Middle frontal gyrus (tissue), 1 donor: ENCODE data around the gene PDXK.

Experiments
- DNase-seq: peaks from one replicate; pipeline ENCODE4 v3.0.0-alpha.2; 2015; ENCODE audit warnings: low spot score; ENCODE audit errors: extremely low spot score

Gene PDXK

DNA sequence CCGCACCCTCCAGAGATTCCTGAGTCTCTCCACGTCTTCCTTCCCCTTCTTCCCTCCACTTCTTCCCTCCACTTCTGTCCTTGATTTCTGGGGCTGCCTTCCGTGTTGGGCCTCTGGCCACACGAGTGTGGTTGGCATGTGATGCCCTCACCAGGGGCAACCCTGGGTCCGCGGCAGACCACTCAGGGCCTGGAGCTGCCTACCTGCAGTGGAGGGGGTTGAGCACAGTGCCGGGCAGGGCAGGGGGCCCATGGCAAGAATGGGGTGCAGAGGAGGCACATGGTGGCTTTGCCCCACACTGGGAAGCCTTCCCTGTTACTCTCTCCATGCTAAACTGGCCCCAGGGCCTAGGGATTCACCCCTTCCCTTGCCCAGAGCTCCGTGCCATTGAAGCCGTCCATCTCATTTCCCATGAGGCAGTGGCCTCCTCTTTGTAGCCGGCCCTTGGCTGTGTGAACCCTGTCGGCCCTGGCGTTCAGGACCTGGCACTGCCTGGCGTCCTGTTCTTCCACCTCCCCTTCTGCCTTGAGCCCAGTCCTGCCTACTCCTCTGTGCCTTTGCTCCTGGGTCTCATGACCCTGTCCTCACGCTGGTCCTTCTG is 83.9 kb downstream of the PDXK start:
- DNase-seq: no peak

DNA sequence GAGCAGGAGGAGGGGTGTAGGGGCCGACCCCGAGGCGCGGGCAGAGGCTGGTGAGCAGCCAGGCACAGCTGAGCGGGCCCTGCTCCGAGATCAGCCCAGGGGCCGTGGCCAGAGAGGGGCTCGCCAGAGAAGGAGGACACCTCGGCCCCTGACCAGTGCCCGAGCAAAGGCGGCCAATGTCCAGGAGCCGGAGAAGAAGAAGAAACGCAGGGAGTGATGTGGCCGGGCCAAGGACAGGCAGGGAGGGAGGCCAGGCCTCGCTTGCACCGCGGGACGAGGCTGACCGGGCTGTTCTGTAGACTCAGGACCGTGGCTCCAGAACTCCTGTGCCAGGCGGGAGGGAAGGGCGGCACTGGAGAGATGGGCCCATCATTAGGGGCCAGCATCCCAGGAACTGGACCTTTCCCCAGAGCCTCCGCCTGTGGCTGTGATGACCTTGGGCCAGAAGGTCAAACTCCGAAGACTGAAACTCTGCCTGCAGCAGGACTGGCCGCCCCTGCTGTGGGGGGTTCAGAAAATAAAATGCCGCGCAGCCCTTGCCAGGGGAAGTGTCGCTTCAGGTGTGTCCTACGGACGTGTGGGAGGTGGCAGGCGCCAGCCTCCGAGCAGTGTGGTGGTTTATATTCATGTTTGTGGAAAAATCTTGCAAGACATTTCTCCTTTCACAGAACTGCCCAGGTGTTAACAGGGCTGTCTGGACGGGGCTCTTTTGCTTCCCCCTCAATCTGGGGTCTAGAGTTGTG is 84.8 kb downstream of the PDXK start:
- DNase-seq: no peak

DNA sequence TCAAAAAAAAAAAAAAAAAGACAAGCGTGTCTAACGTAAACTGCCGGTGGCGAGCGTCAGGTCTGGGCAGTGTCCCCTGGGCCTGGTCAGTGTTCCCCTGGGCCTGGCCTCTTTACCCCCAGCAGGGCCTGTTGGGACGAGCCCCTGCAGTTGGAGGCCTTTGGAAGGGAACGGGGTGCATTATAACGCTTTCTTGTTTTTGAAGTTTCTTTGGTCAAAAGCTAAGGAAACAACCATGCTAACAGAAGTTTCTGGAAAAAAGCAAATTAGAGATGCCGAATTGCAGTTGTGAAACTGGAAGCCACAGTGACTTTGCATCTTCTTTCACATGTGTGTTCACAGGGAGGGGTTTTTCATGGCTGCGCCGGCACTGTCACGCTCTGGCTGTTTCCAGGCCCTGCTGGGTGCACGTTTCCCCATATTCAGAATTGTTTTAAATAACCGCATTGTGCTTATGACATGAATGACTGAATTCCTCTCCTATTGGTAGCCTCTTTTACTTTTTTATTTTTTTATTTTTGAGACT is 86.4 kb downstream of the PDXK start:
- DNase-seq: no peak

DNA sequence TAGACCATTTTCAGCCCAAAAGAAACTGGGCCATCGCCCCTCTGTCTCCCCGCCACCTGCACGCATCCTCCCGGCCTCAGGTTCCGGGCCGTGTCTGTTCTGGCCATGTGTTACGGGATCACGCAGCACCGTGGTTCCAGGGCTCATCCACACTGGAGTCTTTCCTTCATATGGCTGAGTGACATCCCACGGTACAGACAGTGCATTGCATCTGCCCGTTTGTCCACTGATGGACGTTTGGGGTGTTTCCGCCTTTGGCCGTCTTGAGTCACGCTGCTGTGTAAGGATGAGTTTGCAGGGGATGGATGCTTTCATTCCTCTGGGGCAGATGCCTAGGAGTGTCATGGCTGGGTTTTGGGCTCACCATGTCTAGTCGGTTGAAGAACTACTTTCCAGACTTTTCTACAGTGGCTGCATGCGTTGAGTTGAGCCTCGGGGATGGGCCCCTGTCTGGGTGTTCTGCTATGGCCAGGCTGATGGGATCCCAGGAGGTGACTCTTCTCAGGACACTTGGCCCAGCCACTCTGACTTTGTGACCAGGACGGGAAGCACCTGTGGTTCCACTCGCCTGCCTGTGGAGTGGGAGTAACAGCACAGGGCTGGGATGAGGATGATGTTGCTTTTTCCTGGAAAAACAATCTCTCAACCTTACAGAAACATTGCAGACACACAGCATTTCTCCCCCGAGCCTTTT is 87.2 kb downstream of the PDXK start:
- DNase-seq: no peak

DNA sequence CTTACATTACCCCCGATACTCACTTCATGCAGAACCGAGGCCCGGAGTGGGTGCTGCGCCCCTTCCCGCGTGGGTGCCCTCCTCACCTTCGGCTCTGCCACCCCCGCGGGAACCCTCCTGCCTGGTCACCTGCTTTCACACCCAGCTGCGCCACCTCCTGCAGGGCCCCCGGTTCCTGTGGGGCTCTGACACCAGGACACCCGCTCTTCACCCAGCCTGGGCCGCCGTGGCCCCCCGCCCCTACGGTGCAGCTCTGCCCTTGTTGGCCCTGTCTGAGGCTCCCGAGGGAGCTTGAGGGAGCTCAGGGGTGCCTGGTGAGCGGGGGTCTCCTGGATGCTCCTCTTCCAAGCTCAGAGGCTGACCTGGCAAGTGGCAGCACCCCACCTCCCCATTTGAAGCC is 89.4 kb downstream of the PDXK start:
- DNase-seq: no peak

DNA sequence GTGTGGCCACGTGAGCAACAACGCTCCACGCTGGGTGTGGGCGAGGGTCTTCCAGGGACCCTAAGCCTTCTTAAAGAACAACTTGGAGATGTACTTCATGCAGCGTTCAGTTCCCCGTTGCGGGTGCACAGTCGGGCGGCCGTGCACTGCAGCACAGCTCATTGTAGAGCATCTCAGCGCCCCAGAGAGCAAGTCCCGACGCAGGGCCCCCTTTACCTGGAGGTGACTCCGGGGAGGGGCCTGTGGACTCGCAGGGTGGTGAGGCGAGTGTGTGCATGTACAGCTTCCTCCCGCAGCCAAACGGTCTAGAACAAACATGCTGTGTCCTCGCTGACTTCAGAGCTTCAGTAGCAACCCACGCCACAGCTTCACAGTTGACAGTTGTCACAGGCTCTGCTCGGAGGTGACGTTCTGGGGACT is 89.9 kb downstream of the PDXK start:
- no peak for DNase-seq

DNA sequence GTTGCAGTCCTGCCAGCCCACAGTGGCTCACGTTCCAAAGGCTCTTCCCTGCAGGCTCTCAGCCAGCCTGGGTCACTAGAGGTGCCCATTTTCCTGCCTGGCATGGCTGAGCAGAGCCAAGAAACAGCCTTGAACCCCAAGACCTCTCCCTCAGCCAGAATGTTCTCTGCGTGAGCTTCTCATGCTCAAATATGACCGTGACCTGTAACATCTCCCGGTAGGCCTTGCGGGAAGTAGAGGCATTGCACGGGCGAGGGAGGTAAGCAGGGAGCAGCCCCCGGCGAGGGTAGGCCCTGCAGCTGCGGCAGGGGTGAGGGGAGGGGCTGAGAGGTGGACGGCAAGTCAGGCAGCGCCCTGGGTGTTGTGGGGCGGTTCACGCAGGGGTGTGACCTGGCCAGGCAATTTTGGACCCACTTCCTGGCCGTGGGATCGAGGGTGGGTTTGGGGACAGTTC is 90.4 kb downstream of the PDXK start:
- no peak for DNase-seq

DNA sequence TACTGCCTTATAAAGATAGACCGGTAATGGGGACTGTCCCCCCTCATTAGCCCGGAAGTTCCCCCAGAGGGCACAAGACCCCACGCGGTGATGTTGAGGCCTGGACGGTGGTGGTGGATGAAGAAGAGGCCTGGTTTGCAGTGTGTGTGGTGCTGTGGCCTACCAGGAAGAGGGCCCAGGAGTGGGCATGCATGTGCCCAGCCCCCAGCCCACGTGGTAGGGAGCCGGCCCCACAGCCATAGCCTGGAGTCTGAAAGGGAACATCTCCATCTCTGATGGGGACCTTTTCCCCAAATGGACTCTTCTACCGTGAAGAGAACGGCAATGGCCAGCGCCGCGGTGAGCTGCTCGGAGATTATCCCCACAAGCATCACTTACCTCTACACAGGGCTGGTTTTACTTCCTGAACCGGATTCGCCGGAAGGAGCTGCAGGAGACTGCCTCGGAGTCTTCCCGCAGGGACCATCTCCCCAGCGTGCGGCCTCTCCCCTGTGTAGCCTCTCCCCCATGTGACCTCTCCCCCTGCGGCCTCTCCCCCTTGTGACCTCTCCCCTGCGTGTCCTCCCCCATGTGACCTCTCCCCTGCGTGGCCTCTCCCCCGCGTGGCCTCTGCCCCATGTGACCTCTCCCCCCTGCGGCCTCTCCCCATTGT is 91.0 kb downstream of the PDXK start:
- no peak for DNase-seq

DNA sequence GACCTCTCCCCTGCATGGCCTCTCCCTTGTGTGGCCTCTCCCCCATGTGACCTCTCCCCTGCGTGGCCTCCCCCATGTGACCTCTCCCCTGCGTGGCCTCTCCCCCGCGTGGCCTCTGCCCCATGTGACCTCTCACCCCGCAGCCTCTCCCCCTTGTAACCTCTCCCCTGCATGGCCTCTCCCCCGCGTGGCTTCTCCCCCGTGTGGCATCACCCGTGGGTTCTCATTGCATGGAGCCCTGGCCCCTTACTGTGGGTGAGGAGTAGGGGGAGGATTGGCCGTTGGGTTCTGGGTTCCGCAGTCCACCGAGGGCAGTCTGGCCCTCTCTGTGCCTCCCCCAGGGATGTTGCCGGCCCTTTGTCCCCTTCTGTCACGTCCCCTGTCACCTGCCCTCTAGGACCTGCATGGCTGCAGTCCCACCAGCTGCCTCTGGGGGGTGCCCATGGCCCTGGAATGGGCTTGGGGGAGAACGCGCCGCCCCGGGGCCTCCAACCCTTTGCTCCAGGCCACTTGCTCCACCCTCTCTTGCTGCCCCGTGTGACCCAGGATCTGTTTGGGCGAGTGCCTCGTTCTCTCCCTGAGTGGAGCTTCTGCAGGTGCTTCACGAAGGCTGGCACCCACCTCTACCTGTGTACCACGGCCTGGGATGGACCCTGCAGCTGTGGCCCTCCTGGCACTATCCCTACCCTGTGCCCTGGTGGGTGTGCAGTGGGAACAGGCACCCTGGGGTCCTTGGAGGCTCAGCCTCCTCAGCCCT is 91.8 kb downstream of the PDXK start:
- no peak for DNase-seq

DNA sequence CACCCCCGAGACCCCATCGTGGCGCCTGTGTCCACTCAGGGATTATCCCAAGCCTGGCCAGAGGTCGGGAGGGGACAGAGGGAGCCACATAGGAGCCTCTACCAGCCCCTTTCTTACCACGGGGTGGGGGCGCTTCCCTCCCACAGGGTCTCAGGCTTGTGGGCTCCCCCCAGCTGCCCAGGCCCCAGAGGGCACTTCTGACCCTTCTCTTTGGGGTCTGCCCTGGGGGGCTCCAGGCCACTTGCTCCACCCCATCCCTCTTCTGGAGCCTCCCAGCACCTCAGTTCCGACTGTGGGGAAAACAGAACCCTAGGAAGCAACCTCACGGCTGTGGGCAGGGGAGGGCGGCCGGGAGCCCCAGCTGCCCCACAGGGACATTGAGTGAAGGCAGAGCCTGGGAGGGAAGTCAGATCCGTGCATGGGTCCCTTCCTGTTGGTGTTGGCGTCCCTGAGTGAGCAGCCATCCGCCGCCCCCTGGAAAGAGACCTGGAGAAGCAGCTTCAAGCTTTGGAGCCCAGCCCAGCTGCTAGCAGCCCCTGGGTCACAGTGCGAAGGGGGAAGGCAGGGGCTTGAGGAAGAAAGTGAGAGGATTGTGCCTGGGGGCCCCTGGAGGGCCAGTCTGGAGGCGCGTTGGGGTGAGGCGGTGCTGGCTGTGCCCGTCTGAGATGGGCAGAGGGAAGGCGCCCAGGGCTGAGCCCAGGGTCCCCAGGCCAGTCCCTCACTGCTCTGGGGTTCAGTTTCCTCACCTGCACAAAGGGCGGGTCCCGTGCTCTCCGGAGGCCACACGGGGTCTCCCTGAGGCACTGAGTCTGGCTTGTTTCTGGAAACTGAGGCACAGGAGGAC is 92.6 kb downstream of the PDXK start:
- no peak for DNase-seq
